ENCODE data around the gene GPR63. TPM values are rescaled to one million over a fixed set of nuclear protein-coding genes. Genes with fewer than 3 reads are reported as not detected.
A peak's percentile ranks its signal among the peaks of the same experiment; 100 is the strongest.

The GPR63 gene, protein sequence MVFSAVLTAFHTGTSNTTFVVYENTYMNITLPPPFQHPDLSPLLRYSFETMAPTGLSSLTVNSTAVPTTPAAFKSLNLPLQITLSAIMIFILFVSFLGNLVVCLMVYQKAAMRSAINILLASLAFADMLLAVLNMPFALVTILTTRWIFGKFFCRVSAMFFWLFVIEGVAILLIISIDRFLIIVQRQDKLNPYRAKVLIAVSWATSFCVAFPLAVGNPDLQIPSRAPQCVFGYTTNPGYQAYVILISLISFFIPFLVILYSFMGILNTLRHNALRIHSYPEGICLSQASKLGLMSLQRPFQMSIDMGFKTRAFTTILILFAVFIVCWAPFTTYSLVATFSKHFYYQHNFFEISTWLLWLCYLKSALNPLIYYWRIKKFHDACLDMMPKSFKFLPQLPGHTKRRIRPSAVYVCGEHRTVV
- 2.2 and 2.4 TPM in 2 replicates for total RNA-seq (2014; rRNA removed; shearing (Covaris generic))

GRCh38 chr6:96837081-96837971 is at the start of gene GPR63:
GPR63 (minus strand) TSS chr6:96837477; CDS start chr6:96799731, 37,746 bp downstream.
- peak; percentile 71 for DNase-seq (ENCODE audit: low spot score)

DNA sequence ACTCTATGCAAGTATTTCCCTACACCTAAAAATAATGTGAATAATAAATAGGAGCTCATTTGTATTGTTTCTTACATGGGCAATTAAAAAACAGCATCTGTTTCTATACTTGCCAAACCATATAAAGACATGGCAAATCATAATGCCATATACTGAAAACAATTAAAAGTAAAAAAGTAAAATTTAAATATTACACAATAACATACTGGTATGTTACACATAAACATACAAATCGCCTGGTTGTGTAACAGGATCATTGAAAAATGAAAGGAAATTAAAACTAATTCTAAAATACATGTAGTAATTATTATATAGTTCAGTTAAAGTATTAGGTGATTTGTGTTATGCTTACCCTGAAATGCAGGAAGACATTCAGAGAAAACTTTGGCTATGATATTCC is 49.2 kb upstream of the GPR63 start:
- no peak for DNase-seq (ENCODE audit: low spot score)

DNA sequence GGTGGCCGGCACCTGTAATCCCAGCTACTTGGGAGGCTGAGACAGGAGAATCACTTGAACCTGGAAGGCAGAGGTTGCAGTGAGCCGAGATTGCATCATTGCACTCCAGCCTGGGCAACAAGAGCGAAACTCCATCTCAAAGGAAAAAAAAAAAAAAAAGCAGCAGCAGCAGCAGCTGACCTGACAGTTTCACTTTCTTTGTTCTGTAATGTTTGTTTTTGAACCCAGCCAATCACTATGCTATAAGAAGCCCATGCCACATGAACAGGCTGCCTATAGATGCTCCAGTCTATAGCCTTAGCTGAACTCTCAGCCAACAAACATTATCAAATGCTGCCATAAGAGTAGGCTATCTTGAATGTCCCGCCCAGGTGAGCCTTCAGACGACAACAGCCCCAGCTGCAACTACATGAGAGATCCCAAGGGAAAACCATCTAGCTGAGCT is 47.9 kb upstream of the GPR63 start:
- peak; percentile 18 for DNase-seq (ENCODE audit: low spot score)

DNA sequence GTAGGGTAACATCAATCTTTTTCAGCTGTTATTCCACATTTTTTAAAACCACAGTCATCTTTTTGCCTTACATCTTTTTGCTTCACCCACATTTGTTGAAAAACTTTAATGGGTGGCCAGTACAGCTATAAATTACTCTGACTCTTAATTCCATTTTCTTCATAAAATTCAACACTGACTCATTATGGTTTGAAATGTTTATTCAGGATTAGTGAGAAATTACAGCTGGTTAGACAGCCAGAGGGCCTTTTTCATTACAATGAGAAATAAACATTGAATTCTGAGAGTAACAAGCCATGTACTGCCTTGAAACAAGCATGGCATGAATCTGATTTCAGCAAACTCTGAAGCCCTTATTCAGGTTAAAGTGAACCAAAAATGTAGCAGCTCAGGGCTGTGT is 40.9 kb upstream of the GPR63 start:
- peak; percentile 63 for DNase-seq (ENCODE audit: low spot score)

DNA sequence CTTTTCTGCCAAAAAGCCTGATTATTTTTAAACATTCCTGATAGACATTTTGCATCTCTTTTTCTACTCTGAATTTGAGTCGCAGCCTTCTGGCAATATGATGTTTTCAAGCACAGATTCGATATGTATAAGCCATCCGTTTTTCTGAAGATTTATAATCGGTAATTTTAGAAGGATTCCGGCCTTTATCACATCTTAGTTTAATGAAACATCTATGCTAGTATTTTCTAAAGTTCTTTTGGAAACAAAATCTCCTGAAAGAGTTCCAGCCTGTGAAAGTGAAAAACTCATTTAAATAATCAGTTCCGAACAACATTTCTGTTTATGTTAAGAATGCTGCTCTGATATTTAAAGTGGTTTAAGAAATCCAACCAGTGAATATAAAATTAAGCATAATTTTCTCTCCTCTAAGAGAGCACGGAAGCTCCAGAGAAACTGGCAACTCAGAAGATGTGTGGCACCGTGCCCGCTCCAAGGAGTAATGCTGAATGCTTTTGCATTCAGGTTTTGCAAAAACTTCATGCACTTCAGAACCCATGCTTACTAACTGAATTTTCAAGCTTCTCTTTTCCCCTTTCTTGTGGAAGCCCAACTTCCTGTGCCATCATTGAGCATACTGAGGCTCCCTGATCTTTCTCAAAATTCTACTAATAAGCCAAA is 39.7 kb upstream of the GPR63 start:
- DNase-seq (ENCODE audit: low spot score), result no peak

DNA sequence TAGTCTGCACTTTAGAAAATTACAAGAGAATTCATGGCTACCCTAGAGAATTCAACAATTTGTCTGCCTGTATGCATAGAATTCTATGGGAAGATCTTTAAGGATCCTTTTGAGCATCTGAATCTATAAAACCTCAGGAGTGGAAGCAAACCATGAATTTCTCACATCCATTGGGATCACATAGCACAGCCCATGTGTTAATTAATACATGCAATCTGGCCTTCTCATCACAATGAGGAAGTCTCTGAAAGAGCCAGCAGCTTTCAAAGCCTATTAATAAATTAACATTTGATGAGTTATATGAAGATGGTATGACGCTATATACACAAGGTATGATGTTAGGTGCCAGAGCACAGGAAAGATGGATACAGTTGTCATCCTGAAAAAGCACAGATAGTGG is 35.7 kb upstream of the GPR63 start:
- DNase-seq (ENCODE audit: low spot score), result no peak

GRCh38 chr6:96865055-96865405 is 27.8 kb upstream of the GPR63 start:
- no peak for DNase-seq (ENCODE audit: low spot score)

GRCh38 chr6:96864216-96865054 is 27.2 kb upstream of the GPR63 start:
- DNase-seq (ENCODE audit: low spot score), result no peak

GRCh38 chr6:96862560-96862959 is 25.3 kb upstream of the GPR63 start:
- no peak for DNase-seq (ENCODE audit: low spot score)

- DNase-seq (ENCODE audit: low spot score), result no peak
Observed at GRCh38 chr6:96861588-96861987, 24.3 kb upstream of the GPR63 start.

- no peak for DNase-seq (ENCODE audit: low spot score)
Observed at GRCh38 chr6:96856856-96857255, 19.6 kb upstream of the GPR63 start.

DNA sequence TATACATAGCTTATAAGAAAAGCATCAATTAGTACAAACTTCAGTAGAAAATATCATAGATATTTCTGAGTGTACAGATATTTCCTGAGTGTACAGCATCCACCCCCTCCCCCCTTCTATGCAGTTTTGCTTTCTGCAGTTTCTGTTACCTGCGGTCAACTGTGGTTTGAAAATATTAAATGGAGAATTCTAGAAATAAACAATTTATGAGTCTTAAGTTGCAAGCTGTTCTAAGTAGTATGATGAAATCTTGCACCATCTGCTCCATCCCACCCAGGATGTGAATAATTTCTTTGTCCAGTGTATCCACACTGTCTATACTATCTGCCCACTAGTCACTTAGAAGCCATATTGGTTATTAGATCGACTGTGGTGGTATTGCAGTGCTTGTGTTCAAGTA is 15.8 kb upstream of the GPR63 start:
- peak; percentile 12 for DNase-seq (ENCODE audit: low spot score)

DNA sequence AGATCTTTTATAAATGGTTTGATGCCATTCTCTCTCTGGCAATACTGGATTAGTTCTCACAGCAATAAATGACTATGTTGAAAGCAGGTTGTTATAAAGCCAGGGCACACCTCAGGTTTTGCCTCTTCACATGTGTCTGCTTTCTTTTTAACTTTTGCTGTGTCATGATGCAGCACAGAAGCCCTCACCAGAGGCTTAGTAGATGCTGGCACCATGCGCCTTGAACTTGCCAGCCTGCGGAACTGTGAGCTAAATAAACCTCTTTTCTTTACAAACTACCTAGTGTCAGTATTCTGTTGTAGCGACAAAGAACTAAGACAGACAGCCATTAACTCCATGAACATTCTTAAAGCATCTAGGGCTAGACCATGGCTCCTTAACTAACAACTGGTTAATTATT is 15.3 kb upstream of the GPR63 start:
- no peak for DNase-seq (ENCODE audit: low spot score)

- no peak for DNase-seq (ENCODE audit: low spot score)
Observed at GRCh38 chr6:96851858-96852257, 14.6 kb upstream of the GPR63 start.

- DNase-seq (ENCODE audit: low spot score), result no peak
Observed at GRCh38 chr6:96849615-96850014, 12.3 kb upstream of the GPR63 start.

GRCh38 chr6:96844530-96844929 is 7.3 kb upstream of the GPR63 start:
- DNase-seq (ENCODE audit: low spot score), result no peak

GRCh38 chr6:96841345-96841744 is 4.1 kb upstream of the GPR63 start:
- no peak for DNase-seq (ENCODE audit: low spot score)

DNA sequence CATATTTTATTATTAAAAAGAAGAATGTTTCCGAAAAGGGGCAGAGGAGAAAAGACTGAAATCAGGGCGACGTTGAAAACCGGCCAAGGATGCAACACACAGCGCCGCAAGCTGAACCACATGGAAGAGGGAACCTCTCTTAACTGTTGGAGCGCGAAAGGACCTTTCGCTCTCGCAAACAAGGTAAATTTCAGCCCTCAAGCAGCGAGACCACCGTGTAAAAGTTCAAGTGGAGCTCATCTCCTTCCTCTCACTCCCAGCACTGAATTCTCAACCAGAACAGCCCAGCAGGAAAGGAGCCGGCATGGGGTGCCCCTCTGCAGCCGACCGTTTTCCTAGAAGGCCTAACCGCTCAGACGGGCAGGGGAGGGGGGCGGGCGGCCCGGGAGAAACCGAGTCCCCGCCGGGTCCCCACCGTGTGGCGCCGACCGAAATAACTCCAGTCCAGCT is 621 bp downstream of the GPR63 start:
- no peak for DNase-seq (ENCODE audit: low spot score)

- peak; percentile 5 for DNase-seq (ENCODE audit: low spot score)
Observed at GRCh38 chr6:96834070-96834469, 3.2 kb downstream of the GPR63 start.

GRCh38 chr6:96832780-96833179 is 4.5 kb downstream of the GPR63 start:
- DNase-seq (ENCODE audit: low spot score), result no peak

DNA sequence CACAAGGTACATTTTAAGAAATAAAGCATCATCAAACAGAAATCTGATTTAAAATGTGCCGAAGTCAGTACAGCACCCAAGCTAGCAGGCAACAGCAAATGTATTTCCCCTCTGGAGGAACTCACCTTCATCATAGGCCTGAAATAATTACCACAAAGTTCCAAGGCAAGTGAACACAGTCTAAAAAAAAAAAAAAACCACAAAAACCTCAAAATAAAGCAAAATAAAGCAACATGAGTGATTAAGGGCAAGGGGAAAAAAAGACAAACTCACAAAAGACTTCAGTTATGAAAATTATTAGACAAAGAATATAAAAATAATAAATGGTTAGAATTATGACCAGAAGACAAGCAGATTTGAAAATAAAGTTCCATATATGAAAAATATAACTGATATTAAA is 10.4 kb downstream of the GPR63 start:
- DNase-seq (ENCODE audit: low spot score), result no peak
